Caki2 (cell line): ENCODE data around the gene GATA3. TPM values are rescaled to one million over a fixed set of nuclear protein-coding genes. Genes with fewer than 3 reads are reported as not detected.

Experiments used
- DNase-seq: peaks from one replicate; pipeline ENCODE4 v3.0.0-alpha.2; 2015; ENCODE audit warnings: low read depth
- in situ Hi-C: cut with HindIII; loops from 2 replicates; pipeline ENCODE4 v1.10.0; 2016; ENCODE audit warnings: low sequenced_read_pairs, low pct_unique_long_range_greater_than_20kb, mixed read lengths
- total RNA-seq: library from RNA; depleted of rRNA; stranded (reverse); fragments of >200 nt; shearing (Covaris generic); gene quantifications from 2 replicates; pipeline ENCODE4 v1.2.3, GENCODE V29; 2014; ENCODE audit warnings: low replicate concordance

Gene GATA3
- total RNA-seq, 1 experiment from 2014 or later = 0.34 TPM

GRCh38 chr10:8048281-8049008 lies 6.0 kb upstream of the GATA3 start:
- no peak for DNase-seq
- in situ Hi-C loops = no loop called here

- in situ Hi-C loops = no loop called here
- DNase-seq = no peak
Observed at GRCh38 chr10:8049045-8049864, 5.2 kb upstream of the GATA3 start.

DNA sequence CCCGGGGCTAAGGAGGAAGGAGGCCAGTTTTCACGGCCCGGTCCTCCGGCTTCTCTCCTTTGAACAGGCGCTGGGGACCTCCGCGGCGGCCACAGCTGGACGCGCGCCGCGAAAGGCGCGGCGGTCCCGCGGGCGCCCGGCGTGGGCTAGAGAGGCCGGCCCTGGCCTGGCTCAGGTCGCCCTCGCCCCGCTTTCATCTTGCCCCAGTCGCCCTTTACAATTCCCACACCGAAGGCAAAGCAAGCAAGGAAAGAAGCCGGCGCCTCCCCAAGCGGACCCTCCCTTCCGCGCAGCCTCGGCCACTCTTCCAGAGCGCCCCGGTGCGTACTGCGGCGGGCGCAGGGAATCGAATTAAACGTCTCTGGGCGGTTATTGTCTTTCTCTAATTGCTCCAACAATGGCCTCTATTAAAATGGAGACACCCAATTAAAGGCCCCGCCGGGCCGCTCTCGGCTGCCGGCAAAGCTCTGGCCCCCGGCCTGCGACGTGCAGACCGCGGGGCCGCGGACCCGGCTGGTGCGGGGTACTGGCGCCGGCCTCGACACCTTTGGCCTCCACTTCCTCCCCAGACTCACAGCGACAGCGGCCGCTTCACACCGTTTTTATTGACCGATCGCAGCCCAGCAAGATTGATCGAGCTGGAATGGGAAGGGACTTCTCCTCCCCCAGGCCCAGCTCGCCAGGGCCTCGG lies 4.5 kb upstream of the GATA3 start:
- no peak for DNase-seq
- in situ Hi-C loops = no loop called here

DNA sequence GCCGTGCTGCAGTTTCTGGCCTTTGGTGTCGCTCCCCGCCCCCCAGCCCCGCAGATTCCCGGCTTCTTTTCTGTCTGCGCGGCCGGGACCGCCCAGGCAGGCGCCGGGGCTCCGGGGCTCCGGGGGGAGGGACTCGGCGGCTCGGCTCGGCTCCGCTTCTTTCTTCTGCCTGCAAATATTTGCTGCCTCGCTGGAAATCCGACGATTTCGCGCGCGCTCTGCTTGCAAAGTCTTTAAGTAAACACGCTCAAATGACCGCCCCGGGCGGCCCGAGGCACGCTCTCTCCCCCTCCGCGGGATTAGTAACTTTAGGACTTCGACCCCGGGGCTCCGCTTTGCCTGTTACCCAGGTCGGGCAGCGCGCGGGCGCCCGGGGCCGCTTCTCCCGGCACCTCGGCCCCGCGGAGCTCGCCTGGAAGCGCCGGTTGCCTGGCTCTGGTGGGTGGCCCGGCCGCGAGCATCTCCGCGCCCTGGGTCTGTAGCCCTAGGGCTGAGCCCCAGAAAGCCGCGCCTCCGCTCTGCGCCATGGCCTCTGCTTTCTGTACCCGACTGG lies 3.9 kb upstream of the GATA3 start:
- in situ Hi-C loops = no loop called here
- no peak for DNase-seq

GRCh38 chr10:8051109-8051821 lies 3.2 kb upstream of the GATA3 start:
- in situ Hi-C loops = no loop called here
- DNase-seq = no peak

- DNase-seq = no peak
Observed at GRCh38 chr10:8051851-8052257, 2.6 kb upstream of the GATA3 start.

DNA sequence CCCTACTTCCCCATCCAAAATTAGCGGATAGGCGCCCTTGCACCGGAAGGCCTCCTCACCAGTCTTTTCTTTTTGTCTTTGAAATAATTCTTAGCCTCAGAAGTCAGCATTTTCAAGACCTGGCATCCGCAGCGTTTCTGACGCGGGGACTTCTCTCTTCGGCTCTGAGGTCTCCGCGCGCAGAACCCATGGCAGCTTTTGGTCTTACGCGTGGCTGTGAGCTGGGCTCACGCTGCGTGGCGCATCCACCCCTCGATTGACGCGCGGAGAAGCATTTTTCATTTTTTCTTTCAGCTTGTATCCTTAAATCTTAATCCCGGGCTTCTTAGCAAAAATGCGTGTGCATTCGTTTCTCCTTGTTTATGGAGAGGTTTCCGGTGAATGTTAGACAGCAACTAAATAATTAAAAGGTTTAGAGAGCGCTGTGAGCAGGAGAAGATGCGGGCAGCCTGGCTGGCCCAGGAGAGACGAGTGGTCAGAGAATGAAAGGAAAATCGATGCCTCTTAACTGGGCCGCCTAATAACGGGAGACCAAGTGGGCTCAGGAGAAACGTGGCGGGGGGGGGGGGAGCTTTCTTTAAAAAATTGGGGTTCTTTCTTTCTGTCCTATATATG lies 2.0 kb upstream of the GATA3 start:
- in situ Hi-C loops = no loop called here
- no peak for DNase-seq

More at GRCh38 chr10:8051851-8052257, 2.6 kb upstream of the GATA3 start:
- in situ Hi-C loops = no loop called here

- in situ Hi-C loops = no loop called here
- DNase-seq = no peak
Observed at GRCh38 chr10:8052956-8053445, 1.5 kb upstream of the GATA3 start.

DNA sequence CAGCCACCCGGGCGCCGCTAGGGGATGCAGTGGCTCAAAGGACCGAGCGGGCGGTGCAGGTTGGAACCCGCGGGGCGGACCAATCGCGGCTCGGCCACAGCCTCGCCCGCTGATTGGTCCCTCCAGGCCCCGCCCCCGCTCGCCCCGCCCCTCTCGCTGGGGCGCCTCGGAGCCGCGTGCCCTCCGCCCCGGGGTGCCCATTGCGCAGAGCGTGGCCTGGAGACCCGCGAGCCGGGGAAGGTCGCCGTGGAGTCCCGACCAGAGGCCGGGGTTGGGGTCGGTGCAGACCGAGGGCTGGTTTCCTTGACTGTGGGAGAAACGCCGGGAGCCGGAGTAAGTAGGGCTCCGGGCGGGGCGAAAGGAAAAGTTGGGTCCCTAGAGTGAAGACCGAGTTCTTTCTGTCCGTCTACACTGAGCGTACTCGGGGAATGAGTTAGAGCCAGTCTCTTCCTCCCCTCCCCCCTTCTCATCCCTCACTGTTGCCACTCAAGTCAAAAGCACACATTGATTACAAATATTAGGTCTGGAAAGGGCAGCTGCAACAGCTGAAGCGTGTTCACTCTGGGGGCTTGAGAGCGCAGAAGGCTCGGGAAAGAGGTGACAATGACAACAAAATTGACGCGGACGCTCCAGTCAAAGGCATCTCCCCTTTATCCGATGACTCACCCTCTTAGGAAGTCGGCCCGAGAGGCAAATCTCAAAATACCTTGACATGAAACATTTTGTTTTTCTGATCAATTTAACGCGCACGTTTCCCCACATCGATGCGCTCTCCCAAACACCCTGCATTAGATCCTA lies 843 bp upstream of the GATA3 start:
- in situ Hi-C loops = no loop called here
- DNase-seq = peak; percentile 81

- in situ Hi-C loops = no loop called here
Observed at GRCh38 chr10:8054244-8054493, 319 bp upstream of the GATA3 start.

DNA sequence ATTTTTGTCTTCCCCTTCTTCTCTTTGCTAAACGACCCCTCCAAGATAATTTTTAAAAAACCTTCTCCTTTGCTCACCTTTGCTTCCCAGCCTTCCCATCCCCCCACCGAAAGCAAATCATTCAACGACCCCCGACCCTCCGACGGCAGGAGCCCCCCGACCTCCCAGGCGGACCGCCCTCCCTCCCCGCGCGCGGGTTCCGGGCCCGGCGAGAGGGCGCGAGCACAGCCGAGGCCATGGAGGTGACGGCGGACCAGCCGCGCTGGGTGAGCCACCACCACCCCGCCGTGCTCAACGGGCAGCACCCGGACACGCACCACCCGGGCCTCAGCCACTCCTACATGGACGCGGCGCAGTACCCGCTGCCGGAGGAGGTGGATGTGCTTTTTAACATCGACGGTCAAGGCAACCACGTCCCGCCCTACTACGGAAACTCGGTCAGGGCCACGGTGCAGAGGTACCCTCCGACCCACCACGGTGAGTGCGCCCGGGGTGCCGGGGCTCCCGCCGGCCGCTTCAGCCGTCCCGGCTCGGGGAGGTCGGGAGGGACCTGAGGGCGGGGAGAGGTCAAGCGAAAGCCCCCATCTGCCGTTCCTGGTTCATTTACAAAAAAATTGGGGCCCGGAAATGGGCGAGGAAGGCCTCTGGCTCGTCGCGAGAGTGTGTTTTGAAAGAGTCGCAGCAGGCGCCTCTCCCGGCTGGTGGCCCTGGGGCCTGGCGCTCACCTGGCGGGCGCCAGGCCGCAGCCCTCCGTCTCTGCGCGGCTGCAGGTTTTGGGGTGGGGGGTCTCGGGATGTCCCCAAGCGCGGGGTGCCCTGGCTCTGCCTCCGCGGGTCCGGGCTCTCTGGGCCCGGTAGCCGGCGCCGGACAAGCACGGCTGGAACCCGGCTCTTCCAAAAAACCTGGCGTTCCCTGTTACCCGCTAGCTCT lies 1.2 kb downstream of the GATA3 start:
- in situ Hi-C loops = no loop called here
- DNase-seq = no peak

More at GRCh38 chr10:8054244-8054493, 319 bp upstream of the GATA3 start:
- DNase-seq = no peak

GRCh38 chr10:8056378-8056777 lies 1.9 kb downstream of the GATA3 start:
- no peak for DNase-seq
- in situ Hi-C loops = no loop called here

DNA sequence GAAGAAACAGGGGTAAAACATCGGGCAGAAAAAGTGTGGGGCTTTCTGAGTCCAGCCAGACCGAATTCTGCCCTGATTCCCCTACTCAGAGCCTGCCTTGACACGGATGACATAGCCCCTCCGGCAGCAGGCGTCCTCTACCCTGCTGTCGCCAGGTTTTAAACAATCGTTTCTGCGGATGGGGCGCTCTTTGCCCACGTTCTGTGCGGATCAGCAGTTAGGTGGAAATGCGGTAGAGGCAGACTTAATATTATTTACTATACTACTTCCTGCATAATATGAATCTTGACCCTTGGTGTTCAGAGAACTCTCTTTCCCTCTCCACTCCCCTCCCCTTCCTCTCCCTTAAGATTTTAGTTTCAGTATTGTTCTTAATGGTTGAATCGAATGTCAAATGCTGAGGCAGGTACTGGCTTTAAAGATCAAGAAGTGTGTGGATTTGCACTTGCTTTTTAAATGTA lies 2.4 kb downstream of the GATA3 start:
- no peak for DNase-seq
- in situ Hi-C loops = no loop called here

- in situ Hi-C loops = no loop called here
- no peak for DNase-seq
Observed at GRCh38 chr10:8057636-8058273, 3.3 kb downstream of the GATA3 start.

DNA sequence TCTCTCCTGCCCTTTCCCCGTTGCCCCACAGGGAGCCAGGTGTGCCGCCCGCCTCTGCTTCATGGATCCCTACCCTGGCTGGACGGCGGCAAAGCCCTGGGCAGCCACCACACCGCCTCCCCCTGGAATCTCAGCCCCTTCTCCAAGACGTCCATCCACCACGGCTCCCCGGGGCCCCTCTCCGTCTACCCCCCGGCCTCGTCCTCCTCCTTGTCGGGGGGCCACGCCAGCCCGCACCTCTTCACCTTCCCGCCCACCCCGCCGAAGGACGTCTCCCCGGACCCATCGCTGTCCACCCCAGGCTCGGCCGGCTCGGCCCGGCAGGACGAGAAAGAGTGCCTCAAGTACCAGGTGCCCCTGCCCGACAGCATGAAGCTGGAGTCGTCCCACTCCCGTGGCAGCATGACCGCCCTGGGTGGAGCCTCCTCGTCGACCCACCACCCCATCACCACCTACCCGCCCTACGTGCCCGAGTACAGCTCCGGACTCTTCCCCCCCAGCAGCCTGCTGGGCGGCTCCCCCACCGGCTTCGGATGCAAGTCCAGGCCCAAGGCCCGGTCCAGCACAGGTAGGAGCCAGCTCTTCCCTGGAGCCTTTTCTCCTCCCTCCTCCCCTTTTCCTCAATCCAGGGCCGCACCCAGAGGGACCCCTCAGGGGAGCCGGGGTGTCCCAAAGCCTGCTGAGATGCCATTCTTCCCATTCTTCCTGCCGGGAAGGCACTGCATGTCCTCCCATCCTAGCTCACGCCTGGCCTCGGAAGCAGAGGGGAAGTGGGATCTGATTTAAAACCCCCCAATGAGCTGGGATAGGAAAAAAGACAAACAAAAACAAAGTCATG lies 4.0 kb downstream of the GATA3 start:
- in situ Hi-C loops = no loop called here
- DNase-seq = no peak
